Measurements from ENCODE around the gene RGS19.

DNA sequence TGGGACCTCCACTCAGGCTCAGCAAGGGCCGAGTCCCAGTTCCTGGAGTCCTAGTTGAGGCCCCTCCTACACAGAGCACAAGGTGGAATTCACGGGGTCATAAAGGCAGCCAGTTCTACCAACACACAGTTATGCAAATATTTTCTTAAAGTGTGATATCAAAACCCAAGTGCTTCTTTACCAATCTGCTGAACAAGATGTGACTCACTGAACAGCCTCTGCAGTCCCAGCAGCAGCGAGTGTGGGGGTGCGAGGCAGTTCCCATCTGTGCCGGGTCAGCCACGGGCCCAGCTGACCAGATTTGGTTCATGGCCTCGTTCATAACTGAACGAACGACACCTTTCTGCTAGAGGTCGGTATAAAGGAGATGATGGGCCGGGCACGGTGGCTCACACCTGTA, 20.8 kb downstream of the RGS19 start:
- TF ChIP-seq, protein P1, sequence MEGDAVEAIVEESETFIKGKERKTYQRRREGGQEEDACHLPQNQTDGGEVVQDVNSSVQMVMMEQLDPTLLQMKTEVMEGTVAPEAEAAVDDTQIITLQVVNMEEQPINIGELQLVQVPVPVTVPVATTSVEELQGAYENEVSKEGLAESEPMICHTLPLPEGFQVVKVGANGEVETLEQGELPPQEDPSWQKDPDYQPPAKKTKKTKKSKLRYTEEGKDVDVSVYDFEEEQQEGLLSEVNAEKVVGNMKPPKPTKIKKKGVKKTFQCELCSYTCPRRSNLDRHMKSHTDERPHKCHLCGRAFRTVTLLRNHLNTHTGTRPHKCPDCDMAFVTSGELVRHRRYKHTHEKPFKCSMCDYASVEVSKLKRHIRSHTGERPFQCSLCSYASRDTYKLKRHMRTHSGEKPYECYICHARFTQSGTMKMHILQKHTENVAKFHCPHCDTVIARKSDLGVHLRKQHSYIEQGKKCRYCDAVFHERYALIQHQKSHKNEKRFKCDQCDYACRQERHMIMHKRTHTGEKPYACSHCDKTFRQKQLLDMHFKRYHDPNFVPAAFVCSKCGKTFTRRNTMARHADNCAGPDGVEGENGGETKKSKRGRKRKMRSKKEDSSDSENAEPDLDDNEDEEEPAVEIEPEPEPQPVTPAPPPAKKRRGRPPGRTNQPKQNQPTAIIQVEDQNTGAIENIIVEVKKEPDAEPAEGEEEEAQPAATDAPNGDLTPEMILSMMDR (conservative IDR thresholded peaks at IDR 0.05; ENCODE audit: low read depth, low read length), result no peak
- no peak for TF ChIP-seq EZH2 (IDR thresholded peaks at IDR 0.05; ENCODE audit: borderline replicate concordance, low read depth, low read length, poor library complexity, severe bottlenecking)
